Stimulated activated CD4-positive, alpha-beta T cell treated with anti-CD3 and anti-CD28 coated beads, Interleukin-15, amount 100 ng/mL, for 24 hours (primary cell): ENCODE results near the gene ZSCAN16.

Experiments used
- DNase-seq: peaks from one replicate; pipeline ENCODE4 v3.0.0-alpha.2; 2020

Gene ZSCAN16

DNA sequence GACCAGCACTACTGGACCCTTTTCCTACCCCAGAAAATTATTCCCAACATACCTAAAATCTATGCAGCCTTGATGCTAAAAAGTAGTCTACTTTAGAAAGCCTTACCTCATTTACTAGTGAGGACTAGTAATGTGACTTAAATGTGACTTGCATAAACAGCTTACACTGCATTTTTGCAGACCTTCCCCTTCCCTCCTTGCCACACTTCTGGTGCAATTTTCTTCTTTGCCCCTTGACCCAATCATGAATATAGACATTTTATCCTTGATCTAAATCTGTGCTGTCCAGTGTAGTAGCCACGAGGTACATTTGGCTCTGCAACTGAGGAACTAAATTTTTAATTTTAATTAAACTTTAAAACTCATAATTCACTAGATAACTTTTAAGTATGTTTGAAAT, 10.3 kb downstream of the ZSCAN16 start:
- no peak for DNase-seq

DNA sequence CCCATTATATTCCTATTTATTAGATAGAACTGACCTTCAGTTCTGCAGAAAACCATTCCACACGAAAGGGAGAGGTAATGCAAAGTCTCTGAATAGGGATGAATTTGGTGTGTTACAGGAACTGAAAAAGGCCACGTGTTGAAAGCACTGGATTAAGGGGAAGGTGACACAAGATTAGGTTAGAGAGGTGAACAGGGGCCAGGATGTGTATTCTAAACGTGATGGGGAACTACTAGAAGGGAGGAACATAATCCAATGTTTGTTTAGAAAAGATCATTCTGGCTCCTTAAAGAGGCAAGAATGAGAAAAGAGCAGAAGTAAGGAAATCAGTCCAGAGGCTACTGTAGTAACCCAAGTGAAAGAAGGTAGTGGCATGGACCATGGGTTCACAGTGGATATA, 11.0 kb downstream of the ZSCAN16 start:
- DNase-seq: no peak

DNA sequence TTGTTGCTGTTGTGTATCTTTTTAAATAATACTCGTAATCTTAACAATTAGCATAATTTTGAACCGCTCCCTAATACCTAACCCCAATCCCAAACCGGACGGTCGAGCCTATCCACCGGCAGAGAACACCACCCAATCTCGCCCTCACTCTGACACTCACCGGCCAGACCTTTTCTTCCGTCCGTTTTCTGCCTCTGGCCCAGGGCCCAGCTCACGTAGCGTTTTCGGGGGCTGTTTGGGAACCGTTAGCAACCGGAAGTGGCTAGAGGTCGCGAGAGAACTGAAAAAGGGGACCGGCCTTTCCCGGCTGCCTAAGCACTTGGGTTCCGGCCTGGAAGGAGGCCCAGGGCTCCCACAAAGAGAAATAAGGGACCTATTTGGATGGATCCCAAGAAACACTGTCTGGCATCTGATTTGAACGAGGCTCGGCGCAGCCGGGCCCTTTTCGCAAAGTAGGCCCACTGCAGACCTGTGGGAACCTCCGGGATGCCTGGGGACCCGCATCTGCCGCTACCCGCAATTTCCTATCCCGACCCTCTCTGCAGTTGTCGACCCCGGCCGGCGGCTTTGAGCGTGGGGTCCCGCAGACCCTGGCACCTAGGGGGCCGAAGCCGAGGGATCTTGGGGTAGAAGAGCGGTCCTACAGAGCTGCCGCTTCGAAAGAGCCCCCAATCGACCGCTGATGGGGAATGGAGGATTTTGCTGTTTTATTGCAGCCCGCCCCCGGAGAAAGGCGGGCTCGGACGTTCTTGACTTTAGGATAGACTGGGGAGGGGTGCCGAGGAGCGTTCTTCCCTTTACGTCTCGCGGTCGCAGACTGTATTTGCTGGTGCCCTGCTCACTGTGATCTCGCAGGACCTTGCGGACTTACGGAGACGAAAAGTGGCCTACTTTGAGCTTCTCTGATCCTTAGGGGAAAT, 12.4 kb downstream of the ZSCAN16 start:
- DNase-seq: peak; percentile 85

DNA sequence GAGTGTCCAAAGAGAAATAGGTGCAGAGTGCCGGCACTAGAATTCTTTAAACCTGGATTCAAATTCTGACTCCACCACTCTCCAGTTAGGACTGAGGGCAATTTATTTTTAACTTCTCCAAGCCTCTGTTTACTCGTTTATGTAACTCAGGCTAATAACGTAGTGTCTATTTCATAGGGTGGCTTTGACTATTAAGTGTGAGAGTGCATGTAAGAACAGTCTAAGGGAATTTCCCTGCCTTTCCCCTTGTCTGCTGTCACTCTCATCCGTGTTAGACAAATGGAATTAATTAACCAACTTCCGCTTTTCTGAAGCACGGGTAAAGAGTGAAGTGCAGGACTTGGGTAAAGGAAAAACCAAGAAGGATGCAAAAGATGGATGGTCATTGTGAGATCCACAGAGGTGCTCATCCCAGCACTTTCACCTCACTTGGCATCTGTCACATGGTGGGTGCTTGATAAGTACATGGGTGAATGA, 13.1 kb downstream of the ZSCAN16 start:
- peak; percentile 31 for DNase-seq

DNA sequence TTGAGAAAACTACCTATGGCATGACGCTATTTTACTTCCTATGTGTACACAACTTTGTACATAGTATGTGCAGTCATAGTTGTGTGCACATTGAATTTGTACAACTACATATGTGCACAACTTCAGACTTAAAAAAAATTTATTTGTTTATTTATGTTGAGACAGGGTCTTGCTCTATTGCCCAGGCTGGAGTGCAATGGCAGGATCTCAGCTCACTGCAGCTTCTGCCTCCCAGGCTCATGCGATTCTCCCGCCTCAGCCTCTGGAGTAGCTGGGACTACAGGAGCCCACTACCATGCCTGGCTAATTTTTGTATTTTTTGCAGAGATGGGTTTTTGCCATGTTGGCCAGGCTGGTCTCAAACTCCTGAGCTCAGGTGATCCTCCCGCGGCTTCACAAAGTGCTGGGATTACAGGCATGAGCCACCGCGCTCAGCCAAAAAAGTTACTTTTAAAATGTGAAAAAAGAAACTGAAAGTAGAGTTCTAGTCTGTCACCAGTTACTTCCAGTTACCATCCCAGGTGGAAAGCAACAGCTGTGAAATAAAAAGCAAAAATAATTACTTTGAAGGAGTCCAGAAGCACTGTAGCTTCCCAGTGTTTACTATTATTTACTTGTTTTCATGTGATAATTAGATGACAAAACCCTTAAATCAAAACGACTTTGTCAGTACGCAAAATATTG, 15.6 kb downstream of the ZSCAN16 start:
- DNase-seq: peak; percentile 16

DNA sequence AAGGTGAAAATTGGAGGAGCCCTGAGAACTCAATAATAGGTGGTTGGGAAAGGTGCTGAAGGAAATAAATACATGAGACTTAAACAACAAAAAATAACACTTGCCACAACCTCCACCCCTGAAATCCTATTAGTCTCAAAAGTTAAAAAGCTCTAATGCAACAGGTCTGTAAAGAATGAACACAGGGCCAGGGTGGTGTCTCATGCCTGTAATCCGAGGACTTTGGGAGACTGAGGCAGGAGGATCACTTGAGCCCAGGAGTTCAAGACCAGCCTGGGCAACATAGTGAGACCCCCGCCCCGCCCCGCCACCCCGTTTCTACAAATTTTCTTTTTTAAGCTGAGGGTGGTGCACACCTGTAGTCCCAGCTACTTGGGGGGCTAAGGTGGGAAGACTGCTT, 16.2 kb downstream of the ZSCAN16 start:
- no peak for DNase-seq

DNA sequence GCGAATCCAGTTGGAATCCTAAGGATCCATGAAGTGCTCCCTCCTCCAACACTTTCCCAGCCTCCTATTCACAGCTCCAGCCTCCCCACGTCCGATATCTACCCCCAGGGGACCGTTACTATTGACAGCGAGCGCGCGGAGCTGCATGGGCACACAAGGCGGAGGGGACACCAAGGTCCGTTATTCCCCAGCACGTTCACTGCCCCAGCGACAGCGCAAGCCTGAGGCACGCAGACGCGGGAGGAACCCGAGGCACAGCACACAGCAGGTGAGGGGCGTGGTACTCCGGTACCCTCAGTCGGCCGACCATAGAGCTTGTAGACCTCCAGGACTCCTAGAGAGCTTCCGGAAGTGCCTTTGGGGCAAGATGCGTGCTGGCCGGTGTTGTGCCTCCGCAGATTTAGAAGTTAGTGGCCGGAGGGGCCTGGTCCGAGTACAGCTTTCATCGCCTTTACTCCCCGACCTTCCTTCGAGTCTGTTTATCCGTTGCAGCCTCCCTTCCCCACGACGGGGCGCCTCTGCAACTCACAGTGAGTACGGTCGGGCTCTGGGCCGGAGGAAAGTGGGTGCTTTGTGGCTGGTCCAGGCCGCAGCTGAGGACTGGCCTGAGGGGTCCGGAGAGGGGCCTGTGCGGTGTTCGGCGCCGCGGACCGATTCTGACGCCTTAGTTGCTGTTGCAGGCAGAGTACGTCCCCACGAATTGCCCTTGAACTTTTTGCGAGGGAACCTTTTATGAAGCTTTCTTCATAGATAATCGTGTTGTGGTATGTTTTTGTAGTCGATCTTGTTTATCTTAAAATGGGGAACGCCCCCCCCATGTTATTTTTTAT, 17.3 kb downstream of the ZSCAN16 start, which contains the start of gene ZKSCAN8:
Gene ZKSCAN8, plus strand, starts transcription at position 384 of the 830 bp plus-strand sequence. CDS start 6,525 bp downstream, outside the sequence.
- peak; percentile 87 for DNase-seq

DNA sequence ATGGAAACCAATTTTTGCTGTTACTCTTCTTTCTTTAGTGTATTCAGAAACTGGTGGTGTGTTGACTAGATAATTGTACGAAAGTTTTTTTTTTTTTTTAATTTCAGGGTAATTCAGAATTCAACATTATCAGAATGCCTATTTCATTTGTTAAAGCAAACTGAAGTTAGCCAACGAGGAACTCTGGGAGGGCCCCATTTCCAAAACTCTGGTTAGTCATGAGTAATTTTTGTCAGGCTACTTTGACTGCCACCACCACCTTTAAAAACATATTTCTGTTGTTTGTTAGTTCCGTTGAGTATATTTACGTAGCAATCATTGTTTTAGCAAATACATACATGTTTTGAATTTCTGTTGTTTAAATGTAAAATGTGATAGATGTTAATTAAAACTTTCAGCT, 18.0 kb downstream of the ZSCAN16 start:
- no peak for DNase-seq

DNA sequence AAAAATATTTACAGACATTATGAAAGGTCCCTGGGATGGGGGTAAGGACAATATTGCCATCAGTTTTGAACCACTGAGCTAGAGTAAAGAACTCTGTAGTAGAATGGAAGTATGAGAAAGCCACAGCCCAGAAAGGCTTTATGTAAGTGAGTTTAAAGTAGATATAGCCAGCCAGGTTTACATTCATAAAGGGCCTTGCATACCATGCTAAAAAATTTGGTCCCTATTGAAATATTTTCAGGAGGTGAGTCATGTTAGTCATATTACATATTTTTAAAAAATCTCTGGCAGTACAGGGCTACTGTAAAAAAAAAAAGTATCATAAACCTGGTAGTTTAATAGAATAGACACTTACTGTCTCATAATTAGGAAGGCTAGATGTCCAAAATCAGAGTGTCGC, 20.8 kb downstream of the ZSCAN16 start:
- no peak for DNase-seq

DNA sequence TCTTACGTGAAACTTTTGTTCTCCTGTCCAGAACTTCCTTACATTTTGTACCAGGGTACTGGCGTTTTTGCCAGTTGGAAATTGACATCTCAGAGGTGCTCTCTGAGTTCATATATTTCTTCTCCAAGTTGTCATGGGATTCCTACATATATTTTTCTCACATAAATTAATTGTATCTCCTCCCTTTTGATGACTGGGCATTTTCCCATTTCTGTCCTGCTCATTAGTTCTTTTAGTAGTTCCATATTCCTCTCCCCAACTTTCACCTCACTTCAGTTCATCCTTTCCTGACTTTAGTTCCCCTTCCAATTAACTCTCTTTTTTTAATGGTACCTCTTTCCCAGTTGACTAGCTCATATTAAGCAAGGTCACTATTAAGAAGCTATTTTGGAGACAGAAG, 28.1 kb downstream of the ZSCAN16 start:
- DNase-seq: no peak

DNA sequence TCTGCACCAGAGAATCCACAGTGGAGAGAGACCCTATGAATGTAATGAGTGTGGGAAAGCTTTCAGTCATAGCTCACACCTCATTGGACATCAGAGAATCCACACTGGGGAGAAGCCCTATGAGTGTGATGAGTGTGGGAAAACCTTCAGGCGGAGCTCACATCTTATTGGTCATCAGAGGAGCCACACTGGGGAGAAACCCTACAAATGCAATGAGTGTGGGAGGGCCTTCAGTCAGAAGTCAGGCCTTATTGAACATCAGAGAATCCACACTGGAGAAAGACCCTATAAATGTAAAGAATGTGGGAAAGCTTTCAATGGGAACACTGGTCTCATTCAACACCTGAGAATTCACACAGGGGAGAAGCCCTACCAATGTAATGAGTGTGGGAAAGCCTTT, 29.1 kb downstream of the ZSCAN16 start:
- no peak for DNase-seq

DNA sequence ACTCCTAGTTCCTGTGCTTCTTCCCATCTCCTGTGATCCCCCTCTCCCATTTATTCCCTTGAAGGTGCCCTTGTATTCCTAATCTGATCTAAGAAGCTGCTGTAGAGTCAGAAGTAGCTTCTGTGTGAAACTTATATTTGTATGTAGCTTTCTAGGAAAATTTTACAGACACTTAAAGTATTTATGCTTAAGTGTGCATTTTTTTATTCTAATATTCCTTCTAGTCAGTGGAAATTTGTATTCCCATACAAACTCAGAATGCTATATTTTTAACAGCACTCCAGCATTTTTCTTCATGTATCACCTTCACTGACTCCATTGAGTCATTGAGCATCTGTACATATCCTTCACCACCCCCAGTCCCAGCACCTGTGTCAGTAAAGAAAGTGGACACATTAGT, 29.9 kb downstream of the ZSCAN16 start:
- DNase-seq: no peak

DNA sequence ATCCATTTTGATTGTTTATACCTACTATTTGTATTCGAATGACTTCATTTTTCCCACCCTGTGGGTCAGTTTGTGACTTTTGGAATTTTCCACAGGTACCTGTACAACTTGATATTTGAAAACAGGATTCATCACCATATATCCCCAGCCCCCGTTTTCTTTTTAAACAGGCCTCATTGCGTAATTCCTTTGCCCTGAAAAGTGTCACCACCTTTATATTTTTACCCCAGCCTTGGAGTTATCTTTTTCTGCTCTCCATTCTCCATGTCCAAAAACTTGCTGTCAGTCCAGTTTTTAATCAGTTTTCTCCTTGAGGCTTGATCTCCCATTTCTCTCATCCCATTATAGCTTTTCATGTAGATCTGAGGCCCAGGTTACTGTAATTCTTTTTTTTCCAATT, 33.9 kb downstream of the ZSCAN16 start:
- DNase-seq: no peak

DNA sequence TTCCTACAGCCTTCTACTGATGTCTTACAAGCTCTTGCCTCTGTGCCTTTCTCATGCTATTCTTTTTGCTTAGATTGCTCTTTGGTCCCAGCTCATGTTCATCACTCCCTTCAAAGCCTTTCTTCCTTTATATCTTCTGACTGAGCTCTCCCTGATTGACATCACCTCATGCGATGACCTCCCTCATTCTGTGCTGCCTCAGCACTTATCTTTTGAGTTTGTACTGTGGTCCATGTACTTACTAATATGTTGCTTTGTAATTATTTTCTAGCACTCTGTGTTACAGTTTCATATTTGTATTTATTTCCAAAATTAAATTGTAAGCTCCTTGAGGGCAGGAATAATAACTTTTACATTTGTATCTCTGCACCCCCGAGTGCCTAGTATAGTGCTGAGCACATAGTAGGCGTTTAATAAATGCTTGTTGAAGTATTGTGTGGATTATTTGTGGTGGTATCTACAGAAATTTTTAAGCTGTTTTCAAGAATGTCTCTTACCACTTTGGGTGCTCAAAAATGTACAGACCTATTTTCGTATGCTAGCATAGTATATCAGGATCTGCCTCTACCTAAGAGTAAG, 34.7 kb downstream of the ZSCAN16 start:
- DNase-seq: no peak

DNA sequence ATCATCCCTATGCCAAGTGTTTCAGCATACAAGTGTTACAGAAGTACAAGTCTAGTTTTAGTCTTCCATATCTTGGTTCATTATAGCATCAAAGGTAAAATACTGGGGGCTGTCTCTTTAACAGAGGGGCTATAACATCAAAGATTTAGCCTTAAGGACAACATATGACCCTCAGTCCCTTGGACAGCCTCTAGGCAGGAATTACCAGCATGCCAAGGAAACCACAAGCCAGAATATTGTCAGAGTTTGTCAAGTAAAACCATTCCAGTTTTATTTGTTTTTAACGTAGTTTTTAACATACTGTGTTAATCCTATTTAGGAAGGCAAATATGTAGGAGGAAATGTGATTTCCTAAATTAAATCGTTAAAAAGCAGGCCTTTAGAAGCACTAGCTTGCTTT, 35.8 kb downstream of the ZSCAN16 start:
- no peak for DNase-seq

DNA sequence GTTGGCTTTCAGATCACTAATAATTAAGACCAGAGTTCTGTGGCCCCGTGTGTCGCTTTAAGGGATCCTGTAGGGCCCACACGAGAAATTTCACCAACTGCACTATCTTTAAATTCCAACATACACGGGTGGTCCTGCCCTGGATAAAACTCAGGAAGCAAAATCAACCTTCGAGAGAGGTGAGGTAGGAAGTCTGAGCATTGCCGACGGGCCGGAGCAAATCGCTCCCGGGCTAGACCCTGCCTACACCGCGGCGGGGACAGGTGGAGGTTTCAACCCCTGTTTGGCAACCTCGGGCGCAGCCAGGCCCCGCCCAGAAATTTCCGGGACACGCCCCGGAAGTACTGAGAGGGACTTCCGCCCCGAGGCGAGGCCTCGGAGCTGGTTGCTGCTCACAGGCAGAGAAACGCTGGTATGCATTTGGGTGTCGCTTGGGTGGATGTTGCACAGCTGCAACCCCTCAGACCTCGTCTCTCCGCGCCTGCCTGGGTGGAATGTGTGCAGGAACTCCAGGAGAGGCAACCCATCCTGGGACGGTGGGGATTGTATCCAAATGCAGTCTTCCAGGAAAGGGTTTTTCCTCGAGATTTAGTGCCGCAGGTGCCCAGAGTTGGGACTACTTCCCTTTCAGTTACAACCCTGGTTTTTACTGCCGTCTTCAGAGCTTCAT, 37.1 kb downstream of the ZSCAN16 start:
- DNase-seq: peak; percentile 90

DNA sequence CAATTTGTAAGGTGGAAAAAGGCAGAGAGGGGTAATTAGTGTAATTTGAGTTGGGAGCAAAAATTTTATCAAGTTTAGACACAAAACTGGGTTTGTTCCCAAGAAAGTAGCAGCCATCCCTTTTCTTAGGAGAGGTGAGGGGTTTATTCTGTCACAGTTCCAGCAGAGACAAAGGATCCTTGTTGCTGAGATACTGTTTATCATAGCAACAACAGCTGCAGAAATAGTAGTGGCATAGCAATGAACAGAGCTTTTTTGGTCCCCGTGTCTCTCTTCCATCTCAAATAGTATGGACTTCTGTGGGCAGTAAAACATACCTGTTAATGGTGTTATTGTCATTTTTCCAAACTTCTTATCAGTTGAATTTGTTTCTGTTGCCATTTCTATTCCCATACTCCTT, 41.2 kb downstream of the ZSCAN16 start:
- no peak for DNase-seq

DNA sequence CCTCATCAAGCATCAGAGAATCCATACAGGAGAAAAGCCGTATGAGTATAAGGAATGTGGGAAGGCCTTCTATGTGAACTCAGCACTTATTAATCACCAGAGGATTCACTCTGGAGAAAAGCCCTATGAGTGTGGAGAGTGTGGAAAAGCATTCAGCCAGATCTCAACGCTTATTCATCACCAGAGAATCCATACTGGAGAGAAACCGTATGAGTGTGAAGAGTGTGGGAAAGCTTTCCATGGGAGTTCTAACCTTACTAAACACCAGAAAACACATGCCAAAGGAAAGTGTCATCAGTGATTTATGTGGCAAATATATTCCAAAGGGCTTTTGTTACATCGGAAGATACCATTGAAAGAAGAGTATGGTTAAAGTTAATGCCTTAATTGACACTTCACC, 42.7 kb downstream of the ZSCAN16 start:
- DNase-seq: no peak

DNA sequence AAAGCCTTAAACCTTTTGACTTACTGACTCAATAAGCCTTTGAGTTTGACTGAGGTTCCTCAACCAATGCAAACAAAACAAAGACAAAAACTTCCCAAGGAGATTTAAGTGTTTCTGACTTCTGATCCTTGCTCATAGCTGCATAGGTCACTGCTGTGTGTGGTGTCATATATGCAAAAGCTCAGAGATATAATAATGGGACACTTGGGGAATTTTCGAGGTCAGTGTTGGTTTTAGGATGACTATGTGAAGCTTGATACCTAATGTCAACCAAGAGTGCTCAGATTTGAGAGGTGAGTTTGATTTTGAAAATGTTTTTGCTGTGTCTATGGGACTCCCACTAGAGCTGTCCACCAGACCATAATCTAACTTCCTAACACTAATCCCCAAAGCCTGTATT, 43.5 kb downstream of the ZSCAN16 start:
- DNase-seq: no peak

DNA sequence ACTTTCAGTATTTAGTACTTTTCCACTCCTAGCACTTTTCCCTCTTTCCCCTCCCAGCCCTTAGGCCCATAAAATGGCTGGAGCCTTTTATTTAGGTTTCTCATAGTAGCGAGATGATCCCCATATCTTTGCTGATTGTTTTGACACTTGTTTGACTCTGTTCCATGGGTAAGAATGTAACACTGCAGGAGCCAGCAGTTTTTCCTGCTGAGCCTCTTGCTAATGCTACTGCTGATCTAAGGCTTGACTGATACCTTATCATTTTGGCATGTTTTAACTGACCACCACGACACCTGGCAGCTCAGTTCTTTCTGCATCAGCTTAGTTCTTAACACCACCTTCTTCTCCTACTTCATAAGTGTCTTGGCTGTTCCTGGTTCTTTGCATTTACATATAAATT, 46.9 kb downstream of the ZSCAN16 start:
- DNase-seq: no peak

DNA sequence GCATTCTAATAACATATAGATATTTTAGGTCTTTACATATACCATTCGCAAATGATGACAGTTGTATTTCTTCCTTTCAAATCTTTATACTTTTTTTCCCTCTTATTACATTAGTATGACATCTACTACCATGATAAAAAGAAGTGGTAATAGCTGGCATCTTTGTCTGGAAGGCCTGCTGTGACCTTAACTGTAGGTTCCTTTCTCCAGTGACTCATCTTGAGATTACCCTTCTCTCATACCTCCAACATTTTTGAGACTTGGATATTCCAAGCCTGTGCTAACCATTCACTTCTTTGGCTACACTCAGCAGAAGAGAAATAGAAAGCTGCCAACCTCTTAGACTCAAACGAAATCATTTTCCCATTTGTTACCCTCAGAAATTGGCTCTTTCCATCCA, 47.6 kb downstream of the ZSCAN16 start:
- DNase-seq: no peak

DNA sequence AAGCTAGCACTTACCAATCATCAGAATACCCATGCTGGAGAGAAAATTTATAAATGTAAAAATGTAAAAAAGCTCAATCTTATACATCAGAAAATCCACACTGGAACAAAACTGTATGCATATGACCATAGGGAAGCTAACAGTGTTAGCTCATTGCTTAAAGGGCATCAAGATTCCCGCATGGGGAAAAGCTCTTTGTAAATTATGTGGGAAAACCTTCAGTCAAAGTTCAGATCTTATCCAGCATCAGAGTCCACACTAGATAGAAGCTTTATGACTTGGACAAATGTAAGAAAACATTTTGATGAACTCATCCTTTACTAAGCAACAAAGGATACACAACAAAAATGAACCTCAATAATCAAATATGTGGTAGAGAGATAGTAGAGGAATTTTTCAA, 52.0 kb downstream of the ZSCAN16 start:
- no peak for DNase-seq
